Natural killer cell (primary cell): ENCODE results near the gene TBC1D9B. TPM values are rescaled to one million over a fixed set of nuclear protein-coding genes. Genes with fewer than 3 reads are reported as not detected.

Source experiments
- ATAC-seq, 3 donors: fragments of 150-1000 bp in 2 of 3; fragments of 200-7000 bp in 1 of 3; cut with Tn5 transposase; 1 replicate in 1 of 3; 2 replicates in 2 of 3; pipeline ENCODE4 v1.10.0; 2021; ENCODE audit warnings: mild to moderate bottlenecking in 2 of 3, moderate library complexity in 2 of 3
- DNase-seq, 2 donors: peaks; one replicate each; pipeline versions ENCODE4 v3.0.0 to v3.0.0-alpha.2; 2013 to 2021; ENCODE audit warnings: mixed read lengths in 1 of 2
- H3K27ac ChIP-seq: one replicate; pipeline ENCODE4 v1.5.1; 2013; ENCODE audit warnings: mild to moderate bottlenecking, low read length
- H3K27me3 ChIP-seq: one replicate; pipeline ENCODE4 v1.6.1; 2013; ENCODE audit warnings: low read length; ENCODE audit not compliant: control insufficient read depth, insufficient read depth
- H3K36me3 ChIP-seq: one replicate; pipeline ENCODE4 v1.6.1; 2013; ENCODE audit warnings: low read length; ENCODE audit not compliant: control insufficient read depth, insufficient read depth
- H3K4me1 ChIP-seq: one replicate; pipeline ENCODE4 v1.6.1; 2013; ENCODE audit warnings: low read length; ENCODE audit not compliant: control insufficient read depth, insufficient read depth
- H3K4me3 ChIP-seq: one replicate; pipeline ENCODE4 v1.5.1; 2013; ENCODE audit warnings: low read length
- H3K9me3 ChIP-seq: one replicate; pipeline ENCODE4 v1.6.1; 2013; ENCODE audit warnings: low read length; ENCODE audit not compliant: control insufficient read depth, insufficient read depth
- H3K27ac Mint-ChIP-seq, 2 donors: one replicate each; pipeline ENCODE4 v1.8.0; 2022; ENCODE audit warnings: mild to moderate bottlenecking in 2 of 2, mixed read lengths in 2 of 2, moderate library complexity in 1 of 2
- H3K27me3 Mint-ChIP-seq, 2 donors: one replicate each; pipeline ENCODE4 v1.8.0; 2022; ENCODE audit warnings: low read depth in 2 of 2, mixed read lengths in 2 of 2
- H3K36me3 Mint-ChIP-seq: one replicate; pipeline ENCODE4 v1.8.0; 2022; ENCODE audit warnings: mixed read lengths
- H3K4me1 Mint-ChIP-seq, 2 donors: one replicate each; pipeline ENCODE4 v1.8.0; 2022; ENCODE audit warnings: mixed read lengths in 2 of 2
- H3K4me3 Mint-ChIP-seq: one replicate; pipeline ENCODE4 v1.8.0; 2022; ENCODE audit warnings: mild to moderate bottlenecking, moderate library complexity, mixed read lengths
- H3K9me3 Mint-ChIP-seq, 2 donors: one replicate each; pipeline ENCODE4 v1.8.0; 2022; ENCODE audit warnings: mixed read lengths in 2 of 2
- WGBS: methylation state at CpG from one replicate; pipeline ENCODE4 v1.1.7; 2013; ENCODE audit warnings: missing lambda C conversion rate; ENCODE audit not compliant: insufficient coverage; 5-methylcytosine and 5-hydroxymethylcytosine counted together
- intact Hi-C: fragments of 100-400 bp; cut with micrococcal nuclease; formaldehyde crosslinking; loops from one replicate; pipeline ENCODE4 v1.14.2; 2022
- total RNA-seq, 4 donors: library from RNA; stranded (reverse); fragments of 120-200 nt in 1 of 4; gene quantifications; one replicate each; pipeline versions ENCODE4 v1.2.3 to v1.2.4, GENCODE V29; 2013 to 2022
- TF ChIP-seq, protein P1 (sequence below): fragments of 200-600 bp; IDR thresholded peaks from one replicate; pipeline ENCODE4 v1.8.0; 2022; ENCODE audit warnings: antibody characterized with exemption

The TBC1D9B gene
- total RNA-seq, 3 donors from 2014 or later (not counting 1 experiment from before 2014, with no cell fraction given): 102 to 115 (median 113) TPM

- Mint-ChIP-seq H3K4me1 (peaks cover 59 to 64% of the 10 kb centered on the region in 2 donors), H3K4me3 (peak overlapping the region; percentile 53), H3K9me3 (no peaks in the 10 kb centered on the region), H3K36me3 (peaks cover 14% of the 10 kb centered on the region), H3K27me3 (no peaks in the 10 kb centered on the region), H3K27ac (peak overlapping the region; percentile 52 to 98)
- 95% methylated on average over 22 of the region's 22 CpGs for WGBS
- no peaks in the 10 kb centered on the region for H3K9me3 ChIP-seq
- ATAC-seq (no peak), DNase-seq (peak in 1 of 2 donors; percentile 10)
- no peaks in the 10 kb centered on the region for H3K27me3 ChIP-seq
- peaks cover 51% of the 10 kb centered on the region for H3K36me3 ChIP-seq
- H3K27ac ChIP-seq: no peak overlapping the region
- intact Hi-C loops: no loop called here
- H3K4me1 ChIP-seq: peaks cover 46% of the 10 kb centered on the region
- TF ChIP-seq, protein P1, sequence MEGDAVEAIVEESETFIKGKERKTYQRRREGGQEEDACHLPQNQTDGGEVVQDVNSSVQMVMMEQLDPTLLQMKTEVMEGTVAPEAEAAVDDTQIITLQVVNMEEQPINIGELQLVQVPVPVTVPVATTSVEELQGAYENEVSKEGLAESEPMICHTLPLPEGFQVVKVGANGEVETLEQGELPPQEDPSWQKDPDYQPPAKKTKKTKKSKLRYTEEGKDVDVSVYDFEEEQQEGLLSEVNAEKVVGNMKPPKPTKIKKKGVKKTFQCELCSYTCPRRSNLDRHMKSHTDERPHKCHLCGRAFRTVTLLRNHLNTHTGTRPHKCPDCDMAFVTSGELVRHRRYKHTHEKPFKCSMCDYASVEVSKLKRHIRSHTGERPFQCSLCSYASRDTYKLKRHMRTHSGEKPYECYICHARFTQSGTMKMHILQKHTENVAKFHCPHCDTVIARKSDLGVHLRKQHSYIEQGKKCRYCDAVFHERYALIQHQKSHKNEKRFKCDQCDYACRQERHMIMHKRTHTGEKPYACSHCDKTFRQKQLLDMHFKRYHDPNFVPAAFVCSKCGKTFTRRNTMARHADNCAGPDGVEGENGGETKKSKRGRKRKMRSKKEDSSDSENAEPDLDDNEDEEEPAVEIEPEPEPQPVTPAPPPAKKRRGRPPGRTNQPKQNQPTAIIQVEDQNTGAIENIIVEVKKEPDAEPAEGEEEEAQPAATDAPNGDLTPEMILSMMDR: no peak
- no peak overlapping the region for H3K4me3 ChIP-seq
These were observed 83.6 kb downstream of the TBC1D9B start for GRCh38 chr5:179823937-179824744.

GRCh38 chr5:179822444-179822990, 85.2 kb downstream of the TBC1D9B start:
- H3K9me3 Mint-ChIP-seq: no peaks in the 10 kb centered on the region
- no peak overlapping the region for H3K27ac ChIP-seq
- H3K27me3 Mint-ChIP-seq: no peaks in the 10 kb centered on the region
- intact Hi-C loops: no loop called here
- peaks cover 38% of the 10 kb centered on the region for H3K36me3 ChIP-seq
- peaks cover 57% of the 10 kb centered on the region for H3K4me1 ChIP-seq
- H3K4me1 Mint-ChIP-seq: peaks cover 46 to 69% of the 10 kb centered on the region in 2 donors
- H3K4me3 Mint-ChIP-seq: peak overlapping the region; percentile 96
- H3K36me3 Mint-ChIP-seq: peaks cover 7% of the 10 kb centered on the region
- H3K27ac Mint-ChIP-seq: peak overlapping the region; percentile 97 to 98
- WGBS: 88% methylated on average over 8 of the region's 8 CpGs
- TF ChIP-seq, protein P1: no peak
- ATAC-seq (no peak), DNase-seq (peak in 1 of 2 donors; percentile 27)
- no peaks in the 10 kb centered on the region for H3K9me3 ChIP-seq
- H3K4me3 ChIP-seq: no peak overlapping the region
- no peaks in the 10 kb centered on the region for H3K27me3 ChIP-seq

GRCh38 chr5:179822059-179822432, 85.7 kb downstream of the TBC1D9B start:
- Histone ChIP-seq H3K27ac (peak overlapping the region; percentile 100), H3K36me3 (peaks cover 36% of the 10 kb centered on the region), H3K4me1 (peaks cover 58% of the 10 kb centered on the region), H3K9me3 (no peaks in the 10 kb centered on the region), H3K27me3 (no peaks in the 10 kb centered on the region), H3K4me3 (peak overlapping the region; percentile 96)
- no peaks in the 10 kb centered on the region for H3K27me3 Mint-ChIP-seq
- H3K4me3 Mint-ChIP-seq: peak overlapping the region; percentile 96
- TF ChIP-seq, protein P1: no peak
- DNase-seq (no peak), ATAC-seq (no peak)
- H3K9me3 Mint-ChIP-seq: no peaks in the 10 kb centered on the region
- 70% methylated on average over 3 of the region's 3 CpGs for WGBS
- H3K27ac Mint-ChIP-seq: peak overlapping the region; percentile 97 to 98
- intact Hi-C loops: no loop called here
- peaks cover 7% of the 10 kb centered on the region for H3K36me3 Mint-ChIP-seq
- peaks cover 43 to 67% of the 10 kb centered on the region in 2 donors for H3K4me1 Mint-ChIP-seq
